HepG2 (cell line): ENCODE data around the gene EPN3. TPM values are rescaled to one million over a fixed set of nuclear protein-coding genes. Genes with fewer than 3 reads are reported as not detected.

Source experiments
- HOXA9 ChIP-seq: sonication (generic); formaldehyde crosslinking; IDR thresholded peaks from 2 replicates; pipeline ENCODE4 v1.8.1; 2022; ENCODE audit warnings: missing genetic modification reagents, mild to moderate bottlenecking, moderate library complexity, borderline replicate concordance
- NFE2L1 ChIP-seq: sonication (generic); formaldehyde crosslinking; IDR thresholded peaks from 2 replicates; pipeline ENCODE4 v1.4.0; 2020; ENCODE audit warnings: missing genetic modification reagents, mild to moderate bottlenecking, borderline replicate concordance
- PHF8 ChIP-seq: sonication (generic); formaldehyde crosslinking; IDR thresholded peaks from 2 replicates; pipeline ENCODE4 v1.5.0; 2020; ENCODE audit warnings: missing genetic modification reagents
- SALL2 ChIP-seq: sonication (generic); formaldehyde crosslinking; IDR thresholded peaks from 2 replicates; pipeline ENCODE4 v1.8.1; 2023; ENCODE audit warnings: mild to moderate bottlenecking, missing genetic modification reagents, inconsistent platforms
- THAP9 ChIP-seq: sonication (generic); formaldehyde crosslinking; IDR thresholded peaks from 2 replicates; pipeline ENCODE4; 2020; ENCODE audit warnings: missing genetic modification reagents, mild to moderate bottlenecking, borderline replicate concordance
- TMF1 ChIP-seq: sonication (generic); formaldehyde crosslinking; IDR thresholded peaks from 2 replicates; pipeline ENCODE4 v1.8.1; 2022; ENCODE audit warnings: low read depth, missing genetic modification reagents
- ZBTB7A ChIP-seq: sonication (generic); formaldehyde crosslinking; IDR thresholded peaks from 2 replicates; pipeline ENCODE4 v1.8.0; 2022; ENCODE audit warnings: mild to moderate bottlenecking, missing genetic modification reagents
- ZFP90 ChIP-seq: sonication (generic); formaldehyde crosslinking; IDR thresholded peaks from 2 replicates; pipeline ENCODE4 v1.8.0; 2022; ENCODE audit warnings: missing genetic modification reagents, mild to moderate bottlenecking, inconsistent platforms, borderline replicate concordance
- ZNF547 ChIP-seq: sonication (generic); formaldehyde crosslinking; IDR thresholded peaks from 2 replicates; pipeline ENCODE4 v1.5.1; 2020; ENCODE audit warnings: mild to moderate bottlenecking, missing genetic modification reagents
- ZNF703 ChIP-seq: sonication (generic); formaldehyde crosslinking; IDR thresholded peaks from 2 replicates; pipeline ENCODE4 v1.5.1; 2020; ENCODE audit warnings: missing genetic modification reagents, mild to moderate bottlenecking, moderate library complexity, borderline replicate concordance
- ZNF781 ChIP-seq: sonication (generic); formaldehyde crosslinking; IDR thresholded peaks from 2 replicates; pipeline ENCODE4 v1.5.1; 2020; ENCODE audit warnings: borderline replicate concordance, mild to moderate bottlenecking, missing genetic modification reagents; ENCODE audit errors: not compliant biosample characterization
- polyA plus RNA-seq, 8 experiments: library from polyadenylated mRNA; depleted of rRNA in 3 of 8; stranded (reverse) in 7 of 8; unstranded in 1 of 8; fragments of >200 nt; fragmentation: Illumina TruSeq in 4 of 8; extraction: Trizol in 4 of 8; gene quantifications; 2 replicates each; pipeline versions ENCODE4 v1.2.1 to v1.2.3, GENCODE V29; 2011 to 2016; ENCODE audit warnings: low read depth in 4 of 8, missing spikeins in 1 of 8, mixed read lengths in 1 of 8; ENCODE audit not compliant: insufficient read depth in 1 of 8
- total RNA-seq, 5 experiments: library from RNA; depleted of rRNA; stranded (reverse); fragments of >200 nt; fragmentation: Illumina TruSeq; extraction: Trizol; gene quantifications; 2 replicates each; pipeline ENCODE4 v1.2.3, GENCODE V29; 2016; ENCODE audit warnings: low read depth in 1 of 5
- TF ChIP-seq, protein P1 (sequence below): sonication (generic); formaldehyde crosslinking; IDR thresholded peaks from 2 replicates; pipeline ENCODE4 v1.8.1; 2023; ENCODE audit warnings: mild to moderate bottlenecking, missing genetic modification reagents
- TF ChIP-seq, protein P2 (sequence below): sonication (generic); formaldehyde crosslinking; IDR thresholded peaks from 2 replicates; pipeline ENCODE4 v1.8.0; 2022; ENCODE audit warnings: mild to moderate bottlenecking, missing genetic modification reagents; ENCODE audit not compliant: insufficient replicate concordance

The EPN3 gene
- total and polyA plus RNA-seq, 2 of the 13 experiments (the other 11 are each of a cell fraction or from before 2014, with no cell fraction given), result 0.11 to 0.95 TPM

DNA sequence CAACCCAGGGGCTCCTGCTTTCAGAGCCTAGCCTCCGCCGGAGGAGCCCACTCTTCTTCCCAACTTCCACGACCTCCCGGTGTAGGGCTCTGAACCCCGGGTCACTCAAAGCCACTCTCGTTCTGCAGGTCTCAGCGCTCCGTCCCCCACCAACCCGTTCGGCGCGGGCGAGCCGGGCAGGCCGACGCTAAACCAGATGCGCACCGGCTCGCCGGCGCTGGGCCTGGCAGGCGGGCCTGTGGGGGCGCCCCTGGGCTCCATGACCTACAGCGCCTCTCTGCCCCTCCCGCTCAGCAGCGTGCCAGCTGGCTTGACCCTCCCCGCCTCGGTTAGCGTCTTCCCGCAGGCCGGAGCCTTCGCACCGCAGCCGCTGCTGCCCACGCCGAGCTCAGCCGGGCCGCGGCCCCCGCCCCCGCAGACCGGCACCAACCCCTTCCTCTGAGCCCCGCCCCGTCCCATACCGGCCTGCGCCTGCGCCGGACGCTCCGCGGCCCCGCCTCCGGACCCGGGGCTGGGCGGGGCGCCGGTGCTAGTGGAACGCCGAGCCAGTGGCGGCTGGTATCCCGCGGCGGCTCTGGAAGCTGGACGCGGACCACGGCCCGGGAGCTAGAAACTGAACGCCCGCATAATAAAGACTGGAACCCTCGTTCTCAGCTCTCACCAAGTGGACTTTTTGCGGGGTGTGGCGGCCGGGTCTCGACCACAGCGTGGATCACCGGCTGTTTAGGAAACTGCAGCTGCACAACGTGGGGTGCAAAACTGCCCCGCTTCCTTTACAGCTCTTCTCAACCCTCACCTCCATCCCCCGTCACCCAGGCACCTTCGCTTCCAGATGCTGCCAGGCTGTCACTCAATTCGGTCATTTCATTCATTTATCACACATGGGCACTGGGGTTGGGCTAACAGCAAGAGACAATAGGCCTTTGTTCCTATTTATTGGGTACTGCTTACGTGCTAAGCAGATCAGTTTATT is 9.5 kb downstream of the EPN3 start (continued):
- TF ChIP-seq ZFP90 (CRISPR knock-in tag), result peak; percentile 48; the same call in 1 of the 2 replicates
- no peak for TF ChIP-seq NFE2L1
- peak; percentile 82 for TF ChIP-seq PHF8 (CRISPR knock-in tag)
- TF ChIP-seq, protein P1, sequence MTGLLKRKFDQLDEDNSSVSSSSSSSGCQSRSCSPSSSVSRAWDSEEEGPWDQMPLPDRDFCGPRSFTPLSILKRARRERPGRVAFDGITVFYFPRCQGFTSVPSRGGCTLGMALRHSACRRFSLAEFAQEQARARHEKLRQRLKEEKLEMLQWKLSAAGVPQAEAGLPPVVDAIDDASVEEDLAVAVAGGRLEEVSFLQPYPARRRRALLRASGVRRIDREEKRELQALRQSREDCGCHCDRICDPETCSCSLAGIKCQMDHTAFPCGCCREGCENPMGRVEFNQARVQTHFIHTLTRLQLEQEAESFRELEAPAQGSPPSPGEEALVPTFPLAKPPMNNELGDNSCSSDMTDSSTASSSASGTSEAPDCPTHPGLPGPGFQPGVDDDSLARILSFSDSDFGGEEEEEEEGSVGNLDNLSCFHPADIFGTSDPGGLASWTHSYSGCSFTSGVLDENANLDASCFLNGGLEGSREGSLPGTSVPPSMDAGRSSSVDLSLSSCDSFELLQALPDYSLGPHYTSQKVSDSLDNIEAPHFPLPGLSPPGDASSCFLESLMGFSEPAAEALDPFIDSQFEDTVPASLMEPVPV (CRISPR knock-in tag), result peak; percentile 56; the same call in 1 of the 2 replicates
- peak; percentile 87 for TF ChIP-seq ZNF547 (CRISPR knock-in tag)
- peak; percentile 85; the same call in 1 of the 2 replicates for TF ChIP-seq HOXA9 (CRISPR knock-in tag)
- peak; percentile 74 for TF ChIP-seq ZBTB7A (CRISPR knock-in tag)
- peak; percentile 95 for TF ChIP-seq SALL2 (CRISPR knock-in tag)
- TF ChIP-seq THAP9, result 0 out of 2 replicates have a peak, but pooled peaks have one; percentile 23
- TF ChIP-seq, protein P2, sequence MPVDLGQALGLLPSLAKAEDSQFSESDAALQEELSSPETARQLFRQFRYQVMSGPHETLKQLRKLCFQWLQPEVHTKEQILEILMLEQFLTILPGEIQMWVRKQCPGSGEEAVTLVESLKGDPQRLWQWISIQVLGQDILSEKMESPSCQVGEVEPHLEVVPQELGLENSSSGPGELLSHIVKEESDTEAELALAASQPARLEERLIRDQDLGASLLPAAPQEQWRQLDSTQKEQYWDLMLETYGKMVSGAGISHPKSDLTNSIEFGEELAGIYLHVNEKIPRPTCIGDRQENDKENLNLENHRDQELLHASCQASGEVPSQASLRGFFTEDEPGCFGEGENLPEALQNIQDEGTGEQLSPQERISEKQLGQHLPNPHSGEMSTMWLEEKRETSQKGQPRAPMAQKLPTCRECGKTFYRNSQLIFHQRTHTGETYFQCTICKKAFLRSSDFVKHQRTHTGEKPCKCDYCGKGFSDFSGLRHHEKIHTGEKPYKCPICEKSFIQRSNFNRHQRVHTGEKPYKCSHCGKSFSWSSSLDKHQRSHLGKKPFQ (CRISPR knock-in tag), result peak; percentile 68
- no peak; the same call in none of the 2 replicates for TF ChIP-seq TMF1
- TF ChIP-seq ZNF703, result no peak
- no peak for TF ChIP-seq ZNF781 (CRISPR knock-in tag)
